ENCODE data around the gene TGM2.

- no peak for TF ChIP-seq EZH2 (IDR thresholded peaks at IDR 0.05; ENCODE audit: low read length)
- no peak for TF ChIP-seq CTCF (optimal IDR thresholded peaks at IDR 0.05 in 1 of 3, IDR thresholded peaks at IDR 0.05 in 1 of 3, conservative IDR thresholded peaks at IDR 0.05 in 1 of 3; ENCODE audit: extremely low read depth in 1 of 3, insufficient read depth in 2 of 3, low read length in 3 of 3)
These were observed 47.4 kb downstream of the TGM2 start for GRCh38 chr20:38117635-38118034.
